Measurements from ENCODE around the gene ACP3. TPM values are rescaled to one million over a fixed set of nuclear protein-coding genes. Genes with fewer than 3 reads are reported as not detected.
"Not testable (repeated sequence)": the region's sequence is repeated elsewhere in the genome, so short reads cannot be mapped to it uniquely, and the experiment has no call there.

Gene ACP3
- total RNA-seq, 2 experiments from 2014 or later = not detected

- Histone ChIP-seq H3K27ac (ENCODE audit: low read depth in 1 of 2, low read length in 2 of 2) (no peak overlapping the region), H3K4me3 (ENCODE audit: low read length) (no peak overlapping the region), H3K4me1 (ENCODE audit: insufficient read depth, low read length) (no peaks in the 10 kb centered on the region), H3K36me3 (ENCODE audit: insufficient read depth, low read length) (no peaks in the 10 kb centered on the region), H3K9me3 (ENCODE audit: control insufficient read depth in 1 of 2, insufficient read depth in 1 of 2, low read length in 2 of 2) (peaks cover 0 to 12% of the 10 kb centered on the region in 2 experiments), H3K27me3 (ENCODE audit: control insufficient read depth in 1 of 2, insufficient read depth in 2 of 2, low read length in 2 of 2) (no peaks in the 10 kb centered on the region)
- Mint-ChIP-seq H3K36me3 (ENCODE audit: low read depth) (no peaks in the 10 kb centered on the region), H3K4me3 (no peak overlapping the region), H3K27ac (no peak overlapping the region), H3K27me3 (peaks cover 15% of the 10 kb centered on the region), H3K4me1 (ENCODE audit: low read depth) (no peaks in the 10 kb centered on the region), H3K9me3 (no peaks in the 10 kb centered on the region)
- ChIA-PET POLR2A (no interaction called here), CTCF (no interaction called here)
- intact Hi-C loops (cut with DNase I, micrococcal nuclease) = no loop called here
- ATAC-seq (ENCODE audit: poor library complexity) (no peak), DNase-seq (no peak)
- TF ChIP-seq, protein P1, sequence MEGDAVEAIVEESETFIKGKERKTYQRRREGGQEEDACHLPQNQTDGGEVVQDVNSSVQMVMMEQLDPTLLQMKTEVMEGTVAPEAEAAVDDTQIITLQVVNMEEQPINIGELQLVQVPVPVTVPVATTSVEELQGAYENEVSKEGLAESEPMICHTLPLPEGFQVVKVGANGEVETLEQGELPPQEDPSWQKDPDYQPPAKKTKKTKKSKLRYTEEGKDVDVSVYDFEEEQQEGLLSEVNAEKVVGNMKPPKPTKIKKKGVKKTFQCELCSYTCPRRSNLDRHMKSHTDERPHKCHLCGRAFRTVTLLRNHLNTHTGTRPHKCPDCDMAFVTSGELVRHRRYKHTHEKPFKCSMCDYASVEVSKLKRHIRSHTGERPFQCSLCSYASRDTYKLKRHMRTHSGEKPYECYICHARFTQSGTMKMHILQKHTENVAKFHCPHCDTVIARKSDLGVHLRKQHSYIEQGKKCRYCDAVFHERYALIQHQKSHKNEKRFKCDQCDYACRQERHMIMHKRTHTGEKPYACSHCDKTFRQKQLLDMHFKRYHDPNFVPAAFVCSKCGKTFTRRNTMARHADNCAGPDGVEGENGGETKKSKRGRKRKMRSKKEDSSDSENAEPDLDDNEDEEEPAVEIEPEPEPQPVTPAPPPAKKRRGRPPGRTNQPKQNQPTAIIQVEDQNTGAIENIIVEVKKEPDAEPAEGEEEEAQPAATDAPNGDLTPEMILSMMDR (IDR thresholded peaks at IDR 0.05) = no peak
Measured at GRCh38 chr3:132386259-132386658, 69.1 kb downstream of the ACP3 start.

GRCh38 chr3:132392675-132393074 lies 75.5 kb downstream of the ACP3 start:
- H3K4me1 ChIP-seq (ENCODE audit: insufficient read depth, low read length); H3K4me1 Mint-ChIP-seq (ENCODE audit: low read depth); CTCF ChIA-PET; ATAC-seq (ENCODE audit: poor library complexity); DNase-seq; H3K27me3 ChIP-seq (ENCODE audit: control insufficient read depth in 1 of 2, insufficient read depth in 2 of 2, low read length in 2 of 2); H3K4me3 Mint-ChIP-seq; H3K9me3 Mint-ChIP-seq; H3K4me3 ChIP-seq (ENCODE audit: low read length); H3K27ac Mint-ChIP-seq; H3K36me3 ChIP-seq (ENCODE audit: insufficient read depth, low read length); H3K36me3 Mint-ChIP-seq (ENCODE audit: low read depth); intact Hi-C loops (cut with DNase I, micrococcal nuclease); H3K9me3 ChIP-seq (ENCODE audit: control insufficient read depth in 1 of 2, insufficient read depth in 1 of 2, low read length in 2 of 2); H3K27ac ChIP-seq (ENCODE audit: low read depth in 1 of 2, low read length in 2 of 2); POLR2A ChIA-PET: not testable (repeated sequence)
- H3K27me3 Mint-ChIP-seq = peaks cover 14% of the 10 kb centered on the region

GRCh38 chr3:132394320-132394719 lies 77.1 kb downstream of the ACP3 start:
- no peak overlapping the region for H3K4me3 Mint-ChIP-seq
- no peaks in the 10 kb centered on the region for H3K36me3 ChIP-seq (ENCODE audit: insufficient read depth, low read length)
- peaks cover 11% of the 10 kb centered on the region for H3K27me3 Mint-ChIP-seq
- H3K27ac ChIP-seq (ENCODE audit: low read depth in 1 of 2, low read length in 2 of 2) = no peak overlapping the region
- ATAC-seq (ENCODE audit: poor library complexity) (no peak), DNase-seq (no peak)
- H3K4me3 ChIP-seq (ENCODE audit: low read length) = no peak overlapping the region
- no peaks in the 10 kb centered on the region for H3K36me3 Mint-ChIP-seq (ENCODE audit: low read depth)
- H3K4me1 Mint-ChIP-seq (ENCODE audit: low read depth) = no peaks in the 10 kb centered on the region
- TF ChIP-seq, protein P1 (IDR thresholded peaks at IDR 0.05) = no peak
- H3K4me1 ChIP-seq (ENCODE audit: insufficient read depth, low read length) = no peaks in the 10 kb centered on the region
- no peak overlapping the region for H3K27ac Mint-ChIP-seq
- POLR2A ChIA-PET = interaction anchor here (0.7 kb wide), 1 partner anchor 17 kb away, joined by 3 read pairs; no protein-coding TSS in a partner anchor
- peaks cover 0 to 5% of the 10 kb centered on the region in 2 experiments for H3K9me3 ChIP-seq (ENCODE audit: control insufficient read depth in 1 of 2, insufficient read depth in 1 of 2, low read length in 2 of 2)
- H3K9me3 Mint-ChIP-seq = no peaks in the 10 kb centered on the region
- CTCF ChIA-PET = no interaction called here
- intact Hi-C loops (cut with DNase I, micrococcal nuclease) = no loop called here
- no peaks in the 10 kb centered on the region for H3K27me3 ChIP-seq (ENCODE audit: control insufficient read depth in 1 of 2, insufficient read depth in 2 of 2, low read length in 2 of 2)

- CTCF ChIA-PET = no interaction called here
- ATAC-seq (ENCODE audit: poor library complexity) (no peak), DNase-seq (no peak)
- POLR2A ChIA-PET = no interaction called here
- no peaks in the 10 kb centered on the region for H3K36me3 Mint-ChIP-seq (ENCODE audit: low read depth)
- H3K9me3 ChIP-seq (ENCODE audit: control insufficient read depth in 1 of 2, insufficient read depth in 1 of 2, low read length in 2 of 2) = peaks cover 0 to 5% of the 10 kb centered on the region in 2 experiments
- H3K9me3 Mint-ChIP-seq = no peaks in the 10 kb centered on the region
- no peaks in the 10 kb centered on the region for H3K4me1 ChIP-seq (ENCODE audit: insufficient read depth, low read length)
- H3K27ac Mint-ChIP-seq = no peak overlapping the region
- H3K4me1 Mint-ChIP-seq (ENCODE audit: low read depth) = no peaks in the 10 kb centered on the region
- no peaks in the 10 kb centered on the region for H3K36me3 ChIP-seq (ENCODE audit: insufficient read depth, low read length)
- TF ChIP-seq, protein P1 (IDR thresholded peaks at IDR 0.05) = no peak
- peaks cover 11% of the 10 kb centered on the region for H3K27me3 Mint-ChIP-seq
- intact Hi-C loops (cut with DNase I, micrococcal nuclease) = loop anchor here in 1 of 2 experiments (5.0 kb wide), 1 partner anchor 1363 kb away; no protein-coding TSS in a partner anchor
- H3K27ac ChIP-seq (ENCODE audit: low read depth in 1 of 2, low read length in 2 of 2) = no peak overlapping the region
- no peak overlapping the region for H3K4me3 ChIP-seq (ENCODE audit: low read length)
- H3K27me3 ChIP-seq (ENCODE audit: control insufficient read depth in 1 of 2, insufficient read depth in 2 of 2, low read length in 2 of 2) = no peaks in the 10 kb centered on the region
- H3K4me3 Mint-ChIP-seq = no peak overlapping the region
Measured at GRCh38 chr3:132395126-132395525, 77.9 kb downstream of the ACP3 start.

Measured in CD4-positive, alpha-beta T cell (primary cell).